Globus pallidus (tissue), 1 donor: ENCODE measurements around the gene IDUA.
A peak's percentile ranks its signal among the peaks of the same experiment; 100 is the strongest.
"Not testable (repeated sequence)": the region's sequence is repeated elsewhere in the genome, so short reads cannot be mapped to it uniquely, and the experiment has no call there.

Experiments used
- DNase-seq: peaks from one replicate; pipeline ENCODE4 v3.0.0-alpha.2; 2015; ENCODE audit warnings: low spot score

Gene IDUA

DNA sequence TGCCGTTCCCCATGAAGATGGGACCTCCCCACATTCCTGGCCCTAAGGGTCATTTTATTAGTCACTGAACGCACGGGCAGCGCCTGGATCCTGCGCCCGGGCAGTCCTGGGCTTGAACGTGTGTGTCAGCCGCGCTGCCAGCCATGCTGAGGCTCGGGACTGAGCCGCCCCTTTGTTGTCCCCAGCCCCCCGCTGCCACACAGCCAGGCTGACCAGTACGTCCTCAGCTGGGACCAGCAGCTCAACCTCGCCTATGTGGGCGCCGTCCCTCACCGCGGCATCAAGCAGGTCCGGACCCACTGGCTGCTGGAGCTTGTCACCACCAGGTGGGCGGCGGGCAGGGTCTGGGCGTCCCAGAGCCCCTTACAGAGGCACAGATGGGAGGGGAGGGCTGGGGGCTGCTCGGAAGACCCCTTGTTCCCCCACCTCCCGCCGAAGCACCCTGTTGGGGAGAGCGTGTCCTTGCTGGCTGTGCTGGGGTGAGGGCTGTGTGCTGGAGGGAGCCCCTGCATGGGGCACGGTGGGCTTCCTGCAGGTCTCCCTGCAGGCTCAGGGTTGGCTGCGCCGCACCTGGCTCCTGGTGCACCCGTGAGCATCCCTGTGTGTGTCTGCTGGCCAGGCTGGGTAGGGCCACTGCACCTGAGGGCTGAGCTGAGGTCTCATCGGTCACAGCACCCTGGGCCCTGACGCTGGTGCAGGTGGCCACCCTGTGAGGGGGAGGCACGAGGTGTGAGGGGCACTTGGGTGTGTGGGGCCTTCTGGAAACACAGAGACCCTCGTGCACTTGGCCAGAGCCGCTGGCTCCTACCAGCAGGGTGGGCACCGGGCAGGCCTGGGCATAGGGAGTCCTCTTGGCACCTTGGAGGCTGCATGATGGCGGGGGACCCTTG is 1.0 kb downstream of the IDUA start:
- DNase-seq: no peak

DNA sequence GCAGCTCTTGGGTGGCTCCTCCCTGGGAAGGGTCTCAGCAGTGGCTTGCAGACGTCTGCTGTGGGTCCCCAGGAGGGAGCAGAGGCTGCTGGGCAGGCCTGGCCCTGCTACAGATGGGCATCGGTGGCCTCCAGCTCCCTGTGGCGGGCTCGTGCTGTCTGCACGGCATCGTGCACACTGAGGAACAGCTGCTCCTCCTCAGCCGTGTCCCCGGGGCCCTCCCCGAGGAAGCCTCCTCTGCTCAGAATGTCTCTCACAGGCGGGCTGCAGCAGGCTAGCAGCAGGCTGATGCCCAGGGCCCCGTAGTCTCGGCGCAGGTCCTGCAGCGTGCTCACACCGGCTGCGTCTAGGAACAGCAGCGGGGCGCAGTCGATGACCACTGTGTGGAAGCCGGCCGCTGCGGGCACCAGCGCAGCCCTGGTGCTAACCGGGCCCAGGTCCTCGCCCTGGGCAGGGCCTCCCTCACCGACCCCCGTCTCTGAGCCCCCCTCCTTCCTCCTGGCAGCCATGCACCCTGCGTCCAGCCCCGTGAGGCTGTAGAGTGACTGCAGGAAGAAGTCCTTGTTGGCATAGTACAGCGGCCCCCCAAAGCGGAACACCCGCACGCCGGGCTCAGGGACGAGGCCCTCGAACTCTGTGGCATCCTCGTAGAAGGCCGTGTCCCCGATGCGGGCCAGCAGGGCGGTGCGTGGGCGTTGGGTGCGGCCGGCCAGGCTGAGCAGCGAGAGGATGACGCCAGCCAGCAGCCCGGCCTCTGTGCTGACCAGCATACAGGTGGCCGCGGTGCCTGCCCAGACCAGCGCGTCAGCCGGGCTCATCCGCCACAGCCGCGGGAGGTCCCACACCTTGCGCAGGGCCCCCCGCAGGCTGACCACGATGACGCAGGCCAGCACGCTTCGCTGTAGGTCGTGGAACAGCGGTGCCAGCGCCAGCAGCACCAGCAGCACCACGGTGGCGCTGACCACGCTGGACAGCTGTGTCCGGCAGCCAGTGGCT is 2.2 kb downstream of the IDUA start:
- DNase-seq: no peak

DNA sequence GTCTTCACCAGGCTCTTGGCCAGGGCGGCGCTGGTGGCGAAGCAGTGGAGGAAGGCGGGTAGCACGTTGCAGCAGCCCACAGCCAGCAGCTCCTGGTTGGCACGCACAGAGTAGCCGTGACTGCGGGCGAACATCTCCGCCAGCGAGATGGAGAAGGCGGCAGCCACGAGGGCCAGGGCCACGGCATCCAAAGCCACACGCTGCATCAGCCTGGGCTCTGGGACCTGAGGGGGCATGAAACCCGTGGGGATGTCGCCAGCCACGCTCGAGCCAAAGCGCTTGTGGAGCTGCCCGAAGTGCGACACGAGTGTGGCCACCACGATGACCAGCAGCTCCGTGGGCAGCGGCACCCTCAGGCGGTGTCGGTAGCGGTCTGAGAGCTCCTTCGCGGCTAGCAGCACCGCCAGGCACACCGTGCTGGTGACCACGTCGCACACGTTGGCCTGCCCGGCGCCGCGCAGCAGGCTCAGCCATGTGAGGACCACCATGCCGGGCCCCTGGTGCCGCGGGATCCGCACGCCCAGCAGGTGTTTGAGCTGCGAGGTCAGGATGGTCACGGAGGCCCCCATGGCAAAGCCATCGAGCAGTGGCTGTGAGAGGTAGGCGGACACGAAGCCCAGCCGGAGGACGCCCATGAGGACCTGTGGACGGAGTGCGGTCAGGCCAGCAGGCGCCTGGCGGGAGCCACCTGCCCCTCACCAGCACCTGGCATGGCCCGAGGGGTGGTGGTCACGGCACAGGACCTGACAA is 3.1 kb downstream of the IDUA start:
- no peak for DNase-seq

DNA sequence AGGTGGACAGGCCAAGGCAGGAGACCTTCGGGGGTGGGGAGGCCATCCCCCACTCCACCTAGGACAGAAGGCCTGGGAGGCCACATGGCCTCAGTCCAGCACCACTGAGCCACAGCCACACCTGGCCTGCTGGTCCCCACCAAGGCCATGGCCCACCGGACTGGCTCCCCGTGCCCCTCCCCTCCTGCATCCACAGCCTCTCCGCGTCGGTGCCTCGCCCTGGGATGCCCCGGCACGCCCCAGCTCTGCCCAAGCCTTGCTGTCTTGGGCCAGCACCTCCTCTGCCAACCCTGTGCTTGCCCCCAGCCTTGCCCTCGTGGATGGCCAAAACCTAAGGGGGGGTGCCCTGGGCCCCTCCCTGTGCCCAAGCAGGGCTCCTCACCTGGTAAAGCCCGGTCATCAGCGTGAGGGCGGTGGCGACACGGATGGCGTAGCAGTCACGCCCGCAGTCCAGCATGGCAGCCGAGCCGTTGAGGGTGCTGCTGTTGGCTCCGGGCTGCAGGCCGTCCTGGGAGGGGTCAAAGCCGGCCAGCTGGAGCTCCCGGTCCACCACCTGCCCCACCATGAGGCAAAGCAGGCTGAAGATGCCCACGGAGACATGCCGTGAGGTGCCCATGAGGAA is 4.0 kb downstream of the IDUA start:
- no peak for DNase-seq

DNA sequence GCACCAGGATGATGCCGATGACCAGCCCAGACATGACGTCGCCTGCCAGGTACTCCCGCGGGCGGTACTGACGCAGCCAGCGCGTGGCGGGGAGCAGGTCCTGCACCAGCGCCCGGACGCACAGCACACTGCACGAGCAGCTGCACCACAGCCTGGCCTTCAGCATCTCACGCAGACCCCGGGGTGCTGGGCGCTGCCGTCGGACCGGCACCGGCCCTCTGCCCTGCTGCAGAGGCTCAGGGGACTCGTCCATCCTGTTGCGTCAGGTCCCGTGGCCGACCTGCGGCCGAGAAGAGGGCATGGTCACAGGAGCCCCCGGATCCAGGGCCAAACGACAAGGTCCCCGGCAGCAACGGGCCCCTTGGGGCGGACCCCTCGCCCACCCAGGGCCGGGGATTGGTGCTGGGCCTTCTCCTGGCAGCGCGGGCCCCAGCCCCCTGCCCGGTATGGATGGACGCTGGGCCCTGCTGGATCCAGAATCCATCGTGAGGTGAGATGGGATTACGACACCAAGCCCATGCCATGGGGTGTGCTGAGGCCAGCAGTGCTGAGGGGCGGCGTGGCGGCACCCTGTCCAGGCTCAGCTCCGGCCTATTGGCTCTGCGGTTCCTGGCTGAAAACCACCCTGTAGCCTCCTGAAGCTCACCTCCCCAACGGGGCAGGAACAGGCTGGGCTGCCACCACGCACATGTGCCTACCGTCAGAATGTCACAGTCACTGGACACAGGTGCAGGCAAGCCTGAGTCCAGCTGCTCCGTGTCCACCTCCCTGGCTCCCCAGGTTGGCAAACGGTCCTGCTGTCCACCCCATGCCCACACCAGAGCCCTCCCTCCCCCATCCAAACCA is 4.8 kb downstream of the IDUA start:
- no peak for DNase-seq

DNA sequence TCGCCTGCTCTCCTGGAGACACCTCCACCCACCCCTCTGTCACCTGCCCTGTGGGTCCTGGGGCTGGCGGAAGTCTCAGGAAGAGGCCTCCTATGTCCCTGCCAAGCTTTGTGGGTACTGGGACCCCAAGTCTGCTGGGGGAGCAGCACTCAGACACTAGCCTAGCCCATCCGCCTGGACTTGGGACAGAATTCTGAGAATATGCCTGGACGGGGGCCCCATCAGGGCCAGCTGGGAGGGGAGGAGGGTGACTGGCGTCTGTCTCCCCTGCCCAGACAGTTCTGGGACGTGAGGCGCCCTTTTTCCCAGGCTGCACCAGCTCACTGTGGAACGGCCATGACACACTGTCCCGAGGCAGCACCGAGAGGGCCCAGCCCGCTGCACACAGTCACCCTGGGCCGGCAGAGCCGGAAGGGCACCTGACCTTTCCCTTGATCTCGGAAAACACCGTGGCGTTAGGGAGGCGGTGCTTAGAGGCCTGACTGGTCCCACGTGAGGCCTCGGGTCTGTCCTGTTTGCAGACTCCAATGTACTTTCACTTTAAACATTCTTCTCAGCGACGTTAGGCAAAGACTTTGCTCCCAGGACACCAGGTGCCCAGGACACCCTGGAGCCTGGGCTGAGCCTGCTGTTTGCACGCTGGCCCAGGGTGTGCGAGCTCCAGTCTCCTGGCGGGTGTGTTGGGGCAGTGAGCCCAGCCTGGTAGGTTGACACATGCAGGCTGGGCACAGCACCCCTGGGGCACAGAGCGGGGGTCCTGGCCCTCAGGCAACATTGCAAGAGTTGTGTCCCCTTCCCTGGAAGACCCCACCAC is 5.7 kb downstream of the IDUA start:
- no peak for DNase-seq

DNA sequence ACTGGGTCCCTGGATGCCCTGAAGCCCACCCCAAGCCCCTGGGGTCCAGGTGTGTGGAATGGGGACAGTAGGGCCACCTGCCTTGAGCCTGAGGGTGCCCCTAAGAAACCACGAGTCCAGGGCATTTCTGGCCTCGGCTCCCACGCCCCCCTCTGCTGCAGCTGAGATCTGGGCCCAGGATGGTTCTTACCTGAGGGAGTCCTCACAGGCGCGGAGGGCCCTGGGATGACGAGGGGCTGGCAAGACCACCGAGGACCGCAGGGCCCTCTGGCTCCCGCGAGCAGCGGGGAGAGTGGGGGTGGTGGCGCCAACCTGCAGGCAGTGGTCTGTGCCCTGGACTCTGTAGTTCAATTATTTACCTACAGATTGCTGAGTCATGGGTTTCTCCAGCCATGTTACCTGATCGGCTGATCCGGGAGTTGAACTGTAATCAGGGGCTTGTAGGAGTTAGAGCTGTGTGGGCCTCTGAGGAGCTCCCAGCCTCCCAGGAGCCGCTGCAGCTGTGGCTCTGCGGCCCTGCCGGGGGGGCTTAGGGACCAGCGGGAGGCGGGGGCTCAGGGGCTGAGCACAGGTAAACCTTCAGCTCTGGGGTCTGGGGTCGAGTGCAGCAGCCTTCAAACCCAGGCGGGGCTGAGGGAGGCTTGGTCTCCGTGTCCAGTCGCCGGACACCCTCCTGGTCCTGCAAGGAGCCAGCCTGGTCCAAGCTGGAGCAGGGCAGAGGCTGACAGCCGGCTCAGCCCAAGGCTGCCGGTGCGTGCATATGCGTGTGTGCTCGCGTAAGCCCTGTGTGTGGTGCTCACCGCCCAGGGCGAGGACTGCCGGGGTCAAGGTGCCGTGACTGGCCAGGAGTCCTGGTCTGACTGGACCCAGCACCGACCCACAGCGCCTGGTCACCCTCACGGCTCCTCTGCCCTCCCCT is 6.5 kb downstream of the IDUA start, which contains the start of gene SLC26A1:
TSS of gene SLC26A1 (minus strand) at position 294 of the 919 bp plus-strand sequence. CDS start 1,701 bp downstream, outside the sequence.
- no peak for DNase-seq

DNA sequence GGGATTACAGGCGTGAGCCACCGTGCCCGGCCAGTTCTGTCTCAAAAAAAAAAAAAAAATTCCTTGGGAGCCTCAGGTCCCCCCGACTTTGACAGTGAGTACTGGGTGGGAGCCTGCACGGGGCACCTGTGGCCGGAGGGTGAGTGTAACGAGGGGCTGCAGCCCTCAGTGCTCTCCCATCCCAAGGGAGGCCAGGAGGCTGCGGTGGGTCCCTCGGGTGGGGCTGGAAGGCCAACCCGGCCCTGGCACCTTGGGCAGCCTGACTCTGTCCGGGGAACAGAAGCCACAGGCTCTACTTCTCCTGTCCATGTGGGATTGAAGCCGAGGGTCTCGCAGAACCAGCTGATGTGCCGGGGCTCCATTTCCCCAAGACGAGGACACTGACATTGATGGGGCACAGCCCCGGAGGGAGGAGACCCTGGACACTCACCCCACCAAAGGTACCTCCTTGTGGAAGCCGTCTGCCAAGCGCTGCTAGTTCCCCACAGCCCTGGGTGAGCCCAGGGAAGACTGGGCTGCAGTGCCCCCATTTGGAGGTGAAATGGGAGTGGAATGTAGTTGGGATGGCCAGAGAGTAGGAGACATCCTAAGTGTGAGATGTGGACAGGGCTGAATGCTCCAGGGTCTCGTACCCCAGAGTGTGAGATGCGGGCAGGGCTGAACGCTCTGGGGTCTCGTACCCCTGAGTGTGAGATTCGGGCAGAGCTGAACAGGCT is 8.6 kb downstream of the IDUA start:
- DNase-seq: no peak

DNA sequence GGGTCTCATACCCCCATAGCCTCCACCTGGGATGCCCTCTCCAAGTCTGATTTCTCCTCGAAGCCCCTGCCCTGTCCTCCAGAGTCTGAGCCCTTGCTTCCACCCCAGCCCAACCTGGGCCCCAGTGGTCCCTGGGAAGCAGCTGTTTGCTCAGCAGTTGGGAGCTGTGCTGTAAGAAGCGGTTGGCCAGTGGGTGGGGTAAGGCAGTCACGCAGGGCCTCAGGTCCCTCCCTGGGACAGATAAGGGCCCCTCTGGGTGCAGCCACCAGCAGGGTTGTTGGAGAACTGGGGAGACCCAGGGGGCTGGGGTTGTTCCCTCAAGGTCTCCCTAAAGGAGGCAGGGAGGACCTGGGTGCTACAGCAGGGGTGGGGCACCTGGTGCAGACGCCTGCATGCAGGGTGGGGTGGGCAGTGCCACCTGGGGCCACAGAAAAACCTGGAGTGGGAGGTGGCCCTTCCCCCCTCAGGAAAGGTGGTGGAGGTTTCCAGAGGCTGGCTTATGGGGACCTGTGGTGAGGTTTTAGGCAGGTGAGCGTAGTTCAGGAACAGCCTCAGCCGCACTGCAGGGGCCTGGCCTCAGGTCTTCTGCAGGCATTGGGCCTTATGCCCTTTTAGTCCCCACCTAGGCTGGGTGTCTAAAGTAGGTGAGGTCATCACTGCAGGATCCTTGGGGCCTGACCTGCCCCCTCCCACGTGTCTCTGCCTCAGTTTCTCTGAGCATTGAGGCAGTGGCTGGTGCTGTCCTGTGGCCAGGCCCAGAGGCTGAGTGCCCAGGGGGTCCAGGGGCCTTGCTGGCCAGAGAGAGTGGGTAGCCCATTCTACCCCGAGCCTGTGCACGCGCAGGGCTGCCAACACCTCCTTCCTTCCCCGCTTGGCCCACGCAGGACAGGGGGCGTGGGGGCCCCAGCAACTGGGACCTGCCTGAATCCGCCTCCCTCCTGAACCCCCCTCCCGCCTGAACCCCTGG is 9.5 kb downstream of the IDUA start:
- DNase-seq: no peak

DNA sequence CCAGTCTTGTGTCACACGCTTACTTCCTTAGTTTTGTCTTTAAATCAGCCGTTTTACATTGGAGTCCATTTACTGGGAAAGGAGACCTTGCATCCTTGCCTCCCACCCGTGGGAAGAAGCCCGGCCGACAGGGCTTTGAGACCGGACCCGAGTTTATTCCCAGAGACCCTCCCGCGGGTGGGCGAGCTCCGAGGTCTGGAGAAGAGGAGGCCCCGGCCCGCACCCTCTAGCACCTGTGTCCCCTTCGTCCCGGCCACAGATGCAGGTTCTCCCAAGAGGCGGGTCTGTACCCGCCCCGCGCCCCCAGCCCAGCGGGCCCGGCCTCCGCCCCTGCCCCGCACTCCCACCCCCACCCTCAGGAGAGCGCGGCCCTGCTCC is 10.1 kb downstream of the IDUA start:
- DNase-seq: no peak

DNA sequence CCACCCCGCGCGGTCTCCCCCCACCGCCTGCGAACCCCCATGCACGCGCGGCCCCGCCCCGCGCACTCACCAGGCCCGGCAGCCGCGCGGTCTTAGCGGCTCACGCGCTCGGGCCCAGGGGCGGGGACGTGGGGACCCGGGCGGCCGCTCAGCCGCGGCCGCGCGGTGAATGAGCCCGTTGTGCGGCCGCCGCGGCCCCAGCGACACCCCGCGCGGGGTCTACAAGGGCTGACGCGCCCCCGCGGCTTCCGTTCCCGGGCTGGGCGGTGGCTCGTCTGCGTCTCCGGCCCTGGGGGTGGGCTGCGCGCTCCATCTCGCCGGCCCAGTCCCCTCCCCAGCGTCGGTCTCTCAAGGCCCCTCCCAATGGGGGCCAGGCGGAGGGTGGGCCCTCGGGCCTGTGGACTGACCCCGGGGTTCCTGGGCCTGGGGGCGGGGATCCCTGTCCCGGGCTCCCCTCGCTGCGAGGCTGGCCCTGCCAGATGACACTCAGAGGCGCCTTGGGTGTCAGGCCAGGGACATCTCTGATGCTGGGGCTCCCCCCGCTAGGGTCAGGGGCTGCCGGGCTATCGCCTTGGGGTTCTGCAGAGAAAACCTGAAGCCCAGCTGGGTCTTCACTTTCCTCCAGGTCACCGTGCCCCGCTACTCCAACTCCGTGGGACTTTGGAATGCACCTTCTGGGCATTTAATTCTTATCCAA is 10.7 kb downstream of the IDUA start:
- DNase-seq: peak; percentile 48

DNA sequence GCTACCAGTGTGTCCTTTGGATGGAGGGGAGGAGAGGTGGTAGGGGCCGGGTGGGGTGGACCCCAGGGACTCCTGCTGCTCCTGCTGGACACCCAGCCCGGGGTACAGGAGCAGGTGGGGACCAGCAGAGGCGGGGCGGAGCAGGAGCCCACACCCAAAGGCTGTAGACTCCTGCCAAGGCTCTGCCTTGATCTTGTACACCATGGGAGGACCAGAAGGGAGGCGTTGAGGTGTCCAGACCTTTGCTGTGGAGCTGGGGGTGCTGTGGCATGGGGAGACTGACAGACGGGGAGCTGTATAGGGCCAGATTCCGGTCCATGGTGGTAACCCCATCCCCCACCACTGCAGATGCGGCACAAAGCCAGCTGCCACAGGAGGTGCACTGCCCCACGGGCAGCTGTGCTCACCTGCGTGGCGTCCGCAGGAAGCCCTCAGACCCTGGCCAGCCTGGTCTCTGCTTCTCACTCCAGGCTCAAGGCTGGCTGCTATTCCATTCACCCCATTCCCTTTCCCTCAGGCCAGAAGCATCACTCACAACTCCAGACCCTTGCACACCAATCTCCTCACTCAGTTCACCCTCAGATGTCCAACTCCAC is 11.3 kb downstream of the IDUA start:
- no peak for DNase-seq

DNA sequence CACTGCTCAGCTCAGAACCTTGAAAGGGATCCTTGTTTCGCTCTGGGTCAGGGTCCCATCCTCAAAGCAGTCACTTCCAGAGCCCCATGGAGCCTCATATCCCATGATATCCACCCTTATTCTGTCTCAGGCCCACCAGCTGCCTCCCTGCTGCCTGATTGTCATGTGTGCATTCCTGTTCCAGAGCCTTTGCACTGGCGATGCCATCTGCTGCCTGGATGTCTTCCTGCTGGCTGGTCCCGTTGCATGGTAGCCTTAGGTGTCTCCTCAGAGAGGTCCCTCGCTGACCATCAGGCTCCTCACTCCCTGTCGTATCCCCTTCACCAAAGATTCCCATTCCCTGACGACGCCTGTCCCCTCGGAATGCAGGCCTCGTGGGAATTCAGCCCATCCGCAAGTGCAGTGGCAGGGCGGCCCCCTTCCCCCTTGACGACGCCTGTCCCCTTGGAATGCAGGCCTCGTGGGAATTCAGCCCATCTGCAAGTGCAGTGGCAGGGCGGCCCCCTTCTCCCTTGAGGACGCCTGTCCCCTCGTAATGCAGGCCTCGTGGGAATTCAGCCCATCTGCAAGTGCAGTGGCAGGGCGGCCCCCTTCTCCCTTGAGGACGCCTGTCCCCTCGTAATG is 12.5 kb downstream of the IDUA start:
- not testable (repeated sequence) for DNase-seq

DNA sequence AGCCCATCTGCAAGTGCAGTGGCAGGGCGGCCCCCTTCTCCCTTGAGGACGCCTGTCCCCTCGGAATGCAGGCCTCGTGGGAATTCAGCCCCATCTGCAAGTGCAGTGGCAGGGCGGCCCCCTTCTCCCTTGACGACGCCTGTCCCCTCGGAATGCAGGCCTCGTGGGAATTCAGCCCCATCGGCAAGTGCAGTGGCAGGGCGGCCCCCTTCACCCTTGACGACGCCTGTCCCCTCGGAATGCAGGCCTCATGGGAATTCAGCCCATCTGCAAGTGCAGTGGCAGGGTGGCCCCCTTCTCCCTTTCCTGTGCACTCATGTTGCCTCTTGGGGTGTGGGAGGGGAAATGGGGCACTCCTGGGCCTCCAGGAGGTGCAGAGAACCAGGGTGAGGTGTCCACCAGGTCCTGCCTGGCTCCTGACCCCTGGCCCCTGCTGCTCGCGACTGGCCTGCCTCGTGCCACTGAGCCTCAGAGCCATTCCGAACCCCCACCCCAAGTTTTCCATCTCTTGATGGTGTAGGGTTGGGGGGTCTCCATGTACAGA is 13.1 kb downstream of the IDUA start:
- DNase-seq: no peak

DNA sequence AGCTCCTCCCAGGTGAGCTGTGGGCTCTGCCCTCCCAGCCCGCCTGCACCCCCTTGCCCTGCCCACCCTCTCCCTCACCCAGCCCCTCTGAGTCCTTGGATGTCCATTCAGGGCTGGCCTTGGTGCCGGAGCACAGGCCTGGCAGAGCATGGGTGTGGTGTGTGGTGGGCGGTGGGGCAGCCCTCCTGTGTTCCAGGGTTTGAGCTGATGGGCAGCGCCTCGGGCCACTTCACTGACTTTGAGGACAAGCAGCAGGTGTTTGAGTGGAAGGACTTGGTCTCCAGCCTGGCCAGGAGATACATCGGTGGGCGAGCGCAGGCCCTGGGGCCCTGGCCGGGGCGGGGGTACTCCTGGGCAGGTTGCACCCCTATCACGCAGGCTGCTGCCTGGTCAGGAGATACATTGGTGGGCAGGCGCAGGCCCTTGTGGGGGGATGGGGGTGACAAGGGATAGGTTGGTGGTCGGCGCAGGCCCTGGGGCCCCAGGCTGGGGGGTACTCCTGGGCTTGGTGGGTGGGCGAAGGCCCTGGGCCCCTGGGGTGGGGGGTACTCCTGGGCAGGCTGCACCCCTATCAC is 13.9 kb downstream of the IDUA start:
- no peak for DNase-seq
